NCI-H1417 (cell line): ENCODE data around the gene LIFR.

Experiments used
- DNase-seq, 3 experiments: peaks; one replicate each; lab custom pipeline; 2025; lab: John Stamatoyannopoulos, UW

LIFR gene

DNA sequence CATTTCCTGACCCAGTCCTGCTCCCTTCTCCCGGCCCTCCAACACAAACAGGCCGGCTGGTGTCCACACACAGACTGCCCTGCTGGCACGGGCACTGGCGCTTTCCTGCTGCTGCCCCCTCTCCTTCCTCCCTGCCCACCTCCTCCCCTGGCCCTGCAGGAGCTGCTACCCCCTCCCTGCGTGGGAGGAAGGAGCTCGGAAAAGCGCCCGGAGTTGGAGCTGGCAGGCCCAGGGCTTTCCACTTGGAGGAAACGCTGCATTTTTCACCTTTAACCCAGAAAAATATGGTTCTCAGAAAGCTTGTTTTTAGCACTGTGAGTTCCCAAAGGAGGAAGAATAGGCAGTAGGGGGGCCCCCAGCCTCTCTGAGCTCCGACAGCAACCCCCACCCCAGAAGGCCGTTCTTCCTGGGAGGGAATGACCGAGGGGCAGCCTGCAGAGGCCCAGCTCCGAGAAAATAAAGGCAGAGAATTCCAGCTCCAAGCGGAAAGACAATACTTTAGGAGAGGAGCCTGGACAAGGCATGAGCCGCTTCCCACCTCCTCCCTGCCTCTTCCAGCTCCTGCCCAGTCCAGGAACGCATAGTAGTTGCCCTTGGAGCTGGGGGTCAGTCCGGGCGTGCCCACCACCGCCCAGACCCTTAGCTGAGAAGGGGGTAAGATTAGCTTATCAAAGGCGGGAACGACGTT is 88.9 kb downstream of the LIFR start:
- no peak for DNase-seq

- no peak for DNase-seq
Measured at GRCh38 chr5:38466424-38467189, 89.8 kb downstream of the LIFR start.

DNA sequence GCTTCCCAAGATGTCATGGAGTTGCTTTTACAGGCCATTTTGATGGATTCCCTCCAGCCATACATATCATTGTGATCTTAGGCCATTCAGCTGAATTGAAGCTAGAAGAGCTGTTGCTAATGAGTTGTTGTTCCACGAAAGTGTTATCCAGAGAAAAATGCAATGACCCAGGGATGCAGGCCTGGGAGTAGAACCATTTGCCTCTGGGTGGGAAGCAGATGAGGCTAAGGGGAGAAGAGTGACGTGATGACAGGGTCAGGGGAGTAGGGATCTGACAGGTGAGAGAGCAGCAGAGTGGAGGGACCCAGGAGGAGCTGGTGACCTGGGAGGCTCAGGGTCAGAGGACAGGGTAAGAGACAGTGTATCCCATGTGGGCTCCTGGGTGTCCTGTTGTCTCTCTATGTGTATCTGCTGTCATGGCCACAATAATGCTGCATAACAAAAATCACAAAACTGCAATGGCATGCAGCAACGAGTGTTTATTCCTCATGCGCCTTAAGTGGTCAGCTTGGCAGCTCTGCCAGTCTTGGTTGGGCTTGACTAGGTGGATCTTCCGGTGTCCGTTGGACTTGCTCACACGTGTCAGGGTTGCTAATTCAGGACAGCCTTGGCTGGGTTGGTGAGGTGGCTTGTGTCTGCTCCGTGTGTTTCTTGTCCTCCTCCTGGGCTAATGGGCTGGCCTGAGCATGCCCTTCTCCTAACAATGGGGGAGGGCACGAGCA is 90.6 kb downstream of the LIFR start:
- DNase-seq: no peak

GRCh38 chr5:38465061-38465460 is 91.4 kb downstream of the LIFR start:
- DNase-seq: peak in 2 of 3 experiments; percentile 16 to 44

DNA sequence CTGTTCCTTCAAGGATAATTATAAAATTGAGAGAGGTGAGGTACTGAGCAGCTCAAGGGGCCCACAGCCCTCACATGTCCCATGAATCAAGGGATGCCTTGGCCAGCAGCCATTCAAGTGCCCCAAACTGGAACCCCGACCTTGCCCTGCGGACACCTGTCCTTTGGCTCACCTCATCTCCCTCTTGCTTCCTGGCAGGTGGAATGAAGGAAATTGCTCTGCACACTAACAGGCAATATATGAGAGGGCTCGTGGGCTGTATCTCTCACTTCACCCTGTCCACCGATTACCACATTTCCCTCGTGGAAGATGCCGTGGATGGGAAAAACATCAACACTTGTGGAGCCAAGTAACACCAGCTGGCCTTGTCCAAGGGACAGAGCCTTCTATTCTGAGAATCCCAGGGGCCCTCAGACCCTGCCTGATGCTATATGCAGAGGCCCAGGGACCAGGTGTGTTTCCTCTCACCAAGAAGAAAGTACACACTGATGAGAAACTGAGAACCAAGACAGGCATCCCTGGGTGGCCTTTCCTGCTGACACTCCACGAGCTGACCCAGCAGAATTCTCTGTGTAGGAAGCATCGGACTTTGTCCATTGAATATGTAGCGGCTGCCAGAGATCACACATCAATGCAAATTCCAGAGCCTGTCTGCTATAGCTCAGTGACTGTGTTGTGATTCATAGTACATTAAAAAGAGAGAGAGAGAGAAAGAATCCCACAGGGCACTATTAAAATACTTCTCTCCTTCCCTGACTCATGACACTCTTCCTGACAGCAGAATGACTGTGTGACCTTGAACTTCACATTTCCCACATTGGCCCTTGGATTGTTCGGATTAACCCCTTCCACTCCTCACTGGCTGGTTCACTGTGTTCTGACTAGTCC is 92.6 kb downstream of the LIFR start:
- DNase-seq: no peak

- no peak for DNase-seq
Measured at GRCh38 chr5:38462976-38463633, 93.3 kb downstream of the LIFR start.

DNA sequence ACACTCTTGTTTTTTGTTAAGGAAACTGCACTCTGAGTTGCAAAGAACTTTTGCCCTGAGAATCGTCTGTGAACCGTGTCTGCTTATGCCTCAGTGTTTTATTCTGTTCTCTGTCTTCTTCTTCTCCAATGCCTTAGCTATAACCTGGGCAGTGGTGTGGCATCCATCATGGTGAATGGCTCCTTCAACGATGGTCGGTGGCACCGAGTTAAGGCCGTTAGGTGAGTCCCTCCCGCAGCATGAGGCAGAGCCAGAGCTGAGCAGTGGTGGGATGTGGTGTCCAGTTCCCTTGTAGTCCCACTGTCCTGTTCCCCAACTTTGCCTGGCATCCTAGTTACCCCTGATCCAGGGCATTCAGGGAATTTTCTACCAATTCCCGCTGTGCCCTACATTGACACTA is 98.3 kb downstream of the LIFR start:
- DNase-seq: no peak

- no peak for DNase-seq
Measured at GRCh38 chr5:38456657-38457399, 99.6 kb downstream of the LIFR start.

DNA sequence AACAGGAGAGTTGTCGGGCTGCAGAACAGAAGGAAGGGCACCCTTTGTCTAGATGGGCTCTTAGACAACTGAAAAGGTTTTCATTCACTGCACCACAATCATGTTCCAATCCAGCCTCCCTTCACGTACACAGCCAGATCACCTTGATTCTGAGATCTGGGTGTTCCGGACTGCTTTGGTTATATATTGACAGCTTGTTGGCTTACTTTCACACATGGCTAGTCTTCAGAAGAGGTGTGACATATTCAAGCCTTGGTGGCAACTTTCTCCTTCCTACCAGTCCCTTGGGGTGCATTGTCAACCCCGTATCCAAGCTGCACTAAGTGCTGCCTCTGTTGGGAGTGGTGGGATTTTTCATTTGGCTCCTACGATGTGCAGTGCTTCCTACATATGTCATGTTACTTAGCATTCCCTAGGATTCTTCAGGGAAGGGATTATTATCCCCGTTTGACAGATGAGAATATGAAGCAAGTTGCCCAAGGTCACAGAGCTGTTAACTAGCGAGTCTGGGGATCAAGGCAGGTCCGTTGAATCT is 100.6 kb downstream of the LIFR start:
- DNase-seq: no peak

- no peak for DNase-seq
Measured at GRCh38 chr5:38453921-38454320, 102.5 kb downstream of the LIFR start.

DNA sequence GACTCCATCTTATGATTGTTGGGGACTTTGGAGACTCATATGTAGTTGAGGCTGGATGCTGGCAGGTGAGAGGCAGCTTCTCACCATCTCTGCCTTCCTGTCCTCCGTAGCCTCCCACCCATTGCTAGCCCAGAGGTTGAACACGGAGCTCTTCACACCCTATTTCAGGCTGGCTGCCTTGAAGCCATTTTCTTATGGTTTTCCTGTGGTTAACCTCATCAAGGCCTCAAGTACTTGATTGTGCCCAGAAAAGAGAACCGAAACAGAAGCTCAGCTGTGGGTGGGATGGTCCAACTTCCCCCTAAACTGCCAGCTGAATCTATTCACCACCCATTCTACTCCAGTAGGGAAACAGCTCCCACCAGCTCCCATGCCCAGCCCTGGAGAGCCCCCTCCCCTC is 102.9 kb downstream of the LIFR start:
- no peak for DNase-seq

DNA sequence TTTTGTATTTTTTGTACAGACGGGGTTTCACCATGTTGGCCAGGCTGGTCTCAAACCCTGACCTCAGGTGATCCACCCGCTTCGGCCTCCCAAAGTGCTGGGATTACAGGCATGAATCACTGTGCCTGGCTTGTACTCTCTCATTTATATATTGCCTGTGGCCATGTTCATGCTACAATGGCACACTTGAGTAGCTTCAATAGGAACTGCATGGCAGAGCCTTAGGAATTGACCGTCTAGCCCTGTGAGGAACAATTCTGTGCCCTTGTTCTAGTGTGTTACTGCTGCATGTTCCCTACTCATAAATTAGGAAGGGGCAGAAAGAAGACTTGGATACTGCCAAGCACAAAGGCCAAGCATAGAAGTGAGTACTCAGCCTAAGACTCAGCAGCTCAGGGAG is 104.2 kb downstream of the LIFR start:
- DNase-seq: no peak

GRCh38 chr5:38451074-38451725 is 105.2 kb downstream of the LIFR start:
- no peak for DNase-seq

DNA sequence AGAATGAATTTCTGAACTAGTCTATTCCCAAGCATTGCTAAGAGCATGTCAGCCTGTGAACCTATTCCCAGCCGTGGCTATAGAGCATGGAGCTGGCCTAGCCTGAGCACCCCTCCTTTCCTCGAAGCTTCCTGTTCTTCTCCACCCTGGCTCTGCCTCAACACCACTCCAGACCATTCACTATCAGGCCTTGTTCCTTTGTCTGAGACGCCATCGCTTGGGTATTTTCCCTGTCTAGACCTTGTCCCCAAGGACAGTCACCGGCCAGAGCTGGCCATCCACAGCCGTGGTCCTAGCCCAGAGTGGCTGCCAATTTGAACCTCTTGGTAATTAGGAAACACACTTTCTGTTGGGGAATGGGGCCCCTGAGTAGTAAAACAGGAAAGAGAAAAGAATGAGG is 105.8 kb downstream of the LIFR start:
- DNase-seq: no peak

DNA sequence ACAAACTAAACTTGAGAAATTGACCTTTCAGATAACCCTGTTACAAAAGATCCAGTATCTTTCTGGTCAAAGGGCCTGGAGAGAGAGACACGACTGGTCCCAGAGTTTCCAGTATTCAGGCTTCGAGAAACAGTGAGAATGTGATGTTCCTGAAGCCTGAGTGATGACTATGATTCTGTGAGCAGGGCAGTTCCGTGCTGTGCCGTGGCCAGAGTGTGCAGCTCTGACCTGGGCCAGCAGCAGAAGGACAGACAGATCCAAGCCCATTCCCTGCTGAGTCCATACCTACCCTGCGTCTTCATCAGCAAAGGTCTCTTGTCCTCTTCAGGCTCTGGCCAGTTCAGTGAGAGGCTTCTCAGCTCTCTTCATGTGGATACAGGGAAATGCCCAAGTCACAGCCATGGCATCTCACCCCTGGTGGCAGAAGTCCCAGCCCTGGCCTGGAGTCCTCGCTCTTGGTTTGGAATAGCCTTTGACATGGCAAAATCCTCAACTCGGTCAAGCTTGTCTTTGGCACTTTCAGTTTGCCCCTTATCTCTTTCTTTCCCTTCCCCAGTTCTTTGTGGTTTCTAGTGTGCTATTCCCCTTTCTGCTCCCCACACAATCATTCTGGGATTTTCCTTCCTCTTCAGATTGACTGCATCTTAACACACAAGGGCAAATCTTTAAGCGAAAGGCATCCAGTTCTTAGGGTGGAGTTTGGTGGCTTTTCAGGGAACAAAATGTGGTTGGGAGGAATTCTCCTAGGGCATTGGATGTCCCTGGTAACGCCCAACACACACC is 107.7 kb downstream of the LIFR start:
- DNase-seq: no peak

DNA sequence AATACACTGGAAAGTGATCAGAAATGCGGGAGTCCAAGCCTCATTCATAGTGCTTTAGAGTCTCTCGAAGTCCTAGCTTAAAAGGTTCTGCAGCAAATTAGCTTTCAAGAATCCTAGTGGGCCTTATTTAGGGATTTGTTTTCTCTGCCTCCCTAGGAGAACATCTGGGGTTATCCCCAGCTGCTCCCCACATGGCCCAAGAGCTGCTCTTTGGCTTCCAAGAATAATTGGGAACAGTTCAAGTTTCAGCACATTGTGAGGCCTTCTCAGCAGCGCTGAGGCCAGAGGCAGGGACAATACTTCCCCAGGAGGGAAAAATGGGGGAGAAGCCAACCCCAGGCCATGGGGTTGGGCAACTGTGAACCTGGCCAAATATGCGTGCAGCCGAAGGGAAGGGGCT is 108.7 kb downstream of the LIFR start:
- no peak for DNase-seq

- no peak for DNase-seq
Measured at GRCh38 chr5:38447056-38447455, 109.4 kb downstream of the LIFR start.

GRCh38 chr5:38446029-38446522 is 110.4 kb downstream of the LIFR start:
- DNase-seq: no peak
